IMR-90 (cell line): Measurements from ENCODE around the gene CD72. TPM values are rescaled to one million over a fixed set of nuclear protein-coding genes. Genes with fewer than 3 reads are reported as not detected.

Experiments used
- ATAC-seq: fragments of 200-7000 bp; cut with Tn5 transposase; 2 replicates; pipeline ENCODE4 v1.9.1; 2020; ENCODE audit warnings: low read depth, mild to moderate bottlenecking, moderate library complexity
- BruUV-seq: library from RNA; stranded (reverse); fragments of 400-500 nt; replicated peaks from 2 replicates; lab custom pipeline; 2021; lab: Mats Ljungman, UMichigan
- CTCF ChIA-PET: fragments of 300-600 bp; formaldehyde crosslinking; extraction: SDS; loops from one replicate; lab custom pipeline; 2021; ENCODE audit warnings: antibody characterized with exemption; lab: Yijun Ruan, JAX
- POLR2A ChIA-PET: fragments of 300-600 bp; sonication (Branson Sonifier 250); formaldehyde crosslinking; loops from one replicate; lab custom pipeline; 2022; ENCODE audit warnings: antibody characterized with exemption; ENCODE audit not compliant: unreplicated experiment; lab: Charles Lee
- DNase-seq: peaks from one replicate; pipeline ENCODE4 v3.0.0; 2013
- H2AFZ ChIP-seq: replicated peaks from 2 replicates; pipeline ENCODE3; 2013; ENCODE audit warnings: low read length, mild to moderate bottlenecking; ENCODE audit not compliant: poor library complexity
- H2AK5ac ChIP-seq: 2 replicates; pipeline ENCODE4 v1.6.1; 2013; ENCODE audit warnings: low read depth, low read length, inconsistent platforms
- H2AK9ac ChIP-seq: replicated peaks from 2 replicates; pipeline ENCODE3; 2013; ENCODE audit warnings: mild to moderate bottlenecking, low read depth, low read length, moderate library complexity; ENCODE audit not compliant: poor library complexity
- H2BK120ac ChIP-seq: 2 replicates; pipeline ENCODE4 v1.6.1; 2013; ENCODE audit warnings: low read depth, low read length, inconsistent platforms
- H2BK15ac ChIP-seq: 3 replicates; pipeline ENCODE4 v1.6.1; 2013; ENCODE audit warnings: low read depth, low read length, inconsistent platforms
- H2BK20ac ChIP-seq: 2 replicates; pipeline ENCODE4 v1.6.1; 2013; ENCODE audit warnings: low read depth, mild to moderate bottlenecking, inconsistent platforms, low read length, moderate library complexity
- H2BK5ac ChIP-seq: 2 replicates; pipeline ENCODE4 v1.6.1; 2013; ENCODE audit warnings: mild to moderate bottlenecking, low read depth, low read length, inconsistent platforms; ENCODE audit not compliant: poor library complexity, severe bottlenecking
- H3K14ac ChIP-seq: replicated peaks from 2 replicates; pipeline ENCODE4 v1.6.1; 2013; ENCODE audit warnings: low read depth, low read length, inconsistent platforms
- H3K18ac ChIP-seq: 2 replicates; pipeline ENCODE4 v1.6.1; 2013; ENCODE audit warnings: low read depth, low read length, control low read depth
- H3K23ac ChIP-seq: 2 replicates; pipeline ENCODE4 v1.6.1; 2013; ENCODE audit warnings: low read depth, low read length, inconsistent platforms
- H3K27ac ChIP-seq: 2 replicates; pipeline ENCODE4 v1.5.1; 2013; ENCODE audit warnings: mild to moderate bottlenecking, control low read depth, low read length; ENCODE audit not compliant: insufficient read depth
- H3K27me3 ChIP-seq: 2 replicates; pipeline ENCODE4 v1.6.1; 2013; ENCODE audit warnings: low read length; ENCODE audit not compliant: control insufficient read depth, insufficient read depth
- H3K36me3 ChIP-seq: 2 replicates; pipeline ENCODE4 v1.6.1; 2013; ENCODE audit warnings: low read length, mixed read lengths; ENCODE audit not compliant: control insufficient read depth, insufficient read depth
- H3K4ac ChIP-seq: 2 replicates; pipeline ENCODE4 v1.6.1; 2013; ENCODE audit warnings: low read depth, low read length, inconsistent platforms
- H3K4me1 ChIP-seq: 2 replicates; pipeline ENCODE4 v1.6.1; 2013; ENCODE audit warnings: low read length, mixed read lengths; ENCODE audit not compliant: control insufficient read depth, insufficient read depth
- H3K4me2 ChIP-seq: 2 replicates; pipeline ENCODE4 v1.6.1; 2013; ENCODE audit warnings: low read depth, mild to moderate bottlenecking, control low read depth, low read length, moderate library complexity
- H3K4me3 ChIP-seq: 2 replicates; pipeline ENCODE4 v1.5.1; 2013; ENCODE audit warnings: low read depth, mild to moderate bottlenecking, control low read depth, low read length, moderate library complexity; ENCODE audit not compliant: insufficient read depth
- H3K56ac ChIP-seq: 2 replicates; pipeline ENCODE4 v1.6.1; 2013; ENCODE audit warnings: low read length, inconsistent platforms; ENCODE audit not compliant: insufficient read depth; ENCODE audit errors: extremely low read depth
- H3K79me1 ChIP-seq, 2 experiments: 2 replicates each; pipeline ENCODE4 v1.6.1; 2013; ENCODE audit warnings: low read length in 2 of 2, inconsistent platforms in 1 of 2, low read depth in 1 of 2
- H3K9ac ChIP-seq: 2 replicates; pipeline ENCODE4 v1.6.1; 2013; ENCODE audit warnings: low read depth, low read length, control low read depth
- H3K9me1 ChIP-seq: 2 replicates; pipeline ENCODE4 v1.6.1; 2013; ENCODE audit warnings: low read length, inconsistent platforms; ENCODE audit not compliant: insufficient read depth
- H3K9me3 ChIP-seq: 2 replicates; pipeline ENCODE4 v1.6.1; 2013; ENCODE audit warnings: low read length; ENCODE audit not compliant: control insufficient read depth, insufficient read depth
- H4K20me1 ChIP-seq: 2 replicates; pipeline ENCODE4 v1.6.1; 2013; ENCODE audit warnings: low read length, inconsistent platforms; ENCODE audit not compliant: insufficient read depth
- H4K5ac ChIP-seq: 2 replicates; pipeline ENCODE4 v1.6.1; 2013; ENCODE audit warnings: mild to moderate bottlenecking, low read depth, low read length, control low read depth
- H4K8ac ChIP-seq, 2 experiments: 2 replicates each; pipeline ENCODE4 v1.6.1; 2013; ENCODE audit warnings: low read depth in 2 of 2, low read length in 2 of 2, control low read depth in 1 of 2, inconsistent platforms in 1 of 2
- H4K91ac ChIP-seq: 2 replicates; pipeline ENCODE4 v1.6.1; 2013; ENCODE audit warnings: low read depth, low read length, inconsistent platforms; ENCODE audit not compliant: insufficient read depth
- BHLHE40 ChIP-seq: fragments of 150-350 bp; IDR thresholded peaks from 2 replicates; pipeline ENCODE4 v1.6.1; 2016; ENCODE audit warnings: mild to moderate bottlenecking, low read depth, low read length
- CHD1 ChIP-seq: IDR thresholded peaks from 2 replicates; pipeline ENCODE4 v1.6.1; 2012; ENCODE audit warnings: low read depth, low read length, improper control_type of control experiment
- CTCF ChIP-seq: conservative IDR thresholded peaks from 2 replicates; pipeline ENCODE4 v1.5.1; 2012; ENCODE audit warnings: mild to moderate bottlenecking, low read depth, low read length, improper control_type of control experiment
- ELK1 ChIP-seq: fragments of 150-350 bp; IDR thresholded peaks from 2 replicates; pipeline ENCODE4 v1.6.1; 2016; ENCODE audit warnings: low read depth, mild to moderate bottlenecking, low read length, moderate library complexity, borderline replicate concordance
- FOS ChIP-seq: fragments of 150-350 bp; IDR thresholded peaks from 2 replicates; pipeline ENCODE4 v1.6.1; 2016; ENCODE audit warnings: low read depth, low read length
- MAFK ChIP-seq: IDR thresholded peaks from 2 replicates; pipeline ENCODE4 v1.6.1; 2012; ENCODE audit warnings: low read depth, low read length, improper control_type of control experiment
- MAZ ChIP-seq: IDR thresholded peaks from 2 replicates; pipeline ENCODE4 v1.6.1; 2012; ENCODE audit warnings: low read depth, mild to moderate bottlenecking, low read length, improper control_type of control experiment, moderate library complexity, borderline replicate concordance
- MXI1 ChIP-seq: IDR thresholded peaks from 2 replicates; pipeline ENCODE4 v1.6.1; 2012; ENCODE audit warnings: low read depth, mild to moderate bottlenecking, low read length, moderate library complexity, borderline replicate concordance
- NFE2L2 ChIP-seq: fragments of 150-350 bp; IDR thresholded peaks from 2 replicates; pipeline ENCODE4 v1.6.1; 2016; ENCODE audit warnings: low read depth, mild to moderate bottlenecking, low read length
- POLR2A ChIP-seq: IDR thresholded peaks from 2 replicates; pipeline ENCODE4 v1.6.1; 2012; ENCODE audit warnings: mild to moderate bottlenecking, low read depth, low read length
- RAD21 ChIP-seq: IDR thresholded peaks from 2 replicates; pipeline ENCODE4 v1.6.1; 2012; ENCODE audit warnings: low read length, improper control_type of control experiment
- RCOR1 ChIP-seq: IDR thresholded peaks from 2 replicates; pipeline ENCODE4 v1.6.1; 2012; ENCODE audit warnings: mild to moderate bottlenecking, low read length, improper control_type of control experiment; ENCODE audit not compliant: insufficient replicate concordance
- RFX5 ChIP-seq: IDR thresholded peaks from 2 replicates; pipeline ENCODE4 v1.8.0; 2012; ENCODE audit warnings: low read depth, mild to moderate bottlenecking, low read length, moderate library complexity
- SMC3 ChIP-seq: fragments of 150-350 bp; IDR thresholded peaks from 2 replicates; pipeline ENCODE4 v1.6.1; 2016; ENCODE audit warnings: low read depth, mild to moderate bottlenecking, antibody characterized with exemption, low read length, moderate library complexity
- WGBS, 2 experiments: methylation state at CpG; one replicate each; pipeline versions ENCODE4 v1.1.5 to v1.1.7; 2013; ENCODE audit warnings: missing lambda C conversion rate in 2 of 2; ENCODE audit not compliant: insufficient read length in 1 of 2; ENCODE audit errors: extremely low coverage in 2 of 2; 5-methylcytosine and 5-hydroxymethylcytosine counted together
- dilution Hi-C: fragments of 300-500 bp; cut with HindIII; formaldehyde crosslinking; loops from one replicate; pipeline ENCODE4 v1.14.3; 2018; ENCODE audit warnings: low sequenced_read_pairs; ENCODE audit not compliant: unreplicated experiment
- in situ Hi-C: fragments of 300-500 bp; cut with MboI; formaldehyde crosslinking; loops from 3 replicates; pipeline ENCODE4 v1.14.3; 2019; ENCODE audit warnings: low sequenced_read_pairs, inconsistent platforms, mixed read lengths
- intact Hi-C: fragments of 100-400 bp; cut with micrococcal nuclease; formaldehyde crosslinking; loops from 2 replicates; pipeline ENCODE4 v1.10.0; 2022
- polyA plus RNA-seq, 3 experiments: library from polyadenylated mRNA; depleted of rRNA; stranded (reverse); fragments of >200 nt; gene quantifications; 2 replicates each; pipeline ENCODE4 v1.2.3, GENCODE V29; 2012; ENCODE audit warnings: low replicate concordance in 1 of 3
- total RNA-seq: library from RNA; depleted of rRNA; stranded (reverse); fragments of >200 nt; gene quantifications from 2 replicates; pipeline ENCODE4 v1.2.3, GENCODE V29; 2012

Gene CD72
- total and polyA plus RNA-seq, 2 of the 4 experiments (the other 2 are of a cell fraction): 0.36 to 0.58 TPM

- peak; percentile 49 for TF ChIP-seq SMC3
- no peak for TF ChIP-seq FOS
- TF ChIP-seq MXI1: peak; percentile 35; the same call in 1 of the 2 replicates
These were observed 28.5 kb upstream of the CD72 start (continued) for GRCh38 chr9:35646533-35647265.

- H3K36me3 ChIP-seq: no peaks in the 10 kb centered on the region
- H3K27ac ChIP-seq: peak overlapping the region; percentile 61
- no peak for DNase-seq
- WGBS, 2 experiments: 0% methylated on average over 1 of the region's 11 CpGs; no CpG with 5 or more reads in 1 of the 2 experiments
- intact Hi-C loops: no loop called here
- ChIA-PET POLR2A (interaction anchor here (0.5 kb wide), 1 partner anchor 77 kb away, joined by 6 read pairs; no protein-coding TSS in a partner anchor), CTCF (interaction anchor here (0.7 to 2.6 kb wide), 4 partner anchors 12 to 34 kb away, joined by 3 to 19 read pairs (median 8); partner anchors contain the start of genes CCDC107 and RMRP)
- H2BK5ac ChIP-seq: peak overlapping the region; percentile 61
- peak overlapping the region; percentile 43 for H3K18ac ChIP-seq
- no peaks in the 10 kb centered on the region for H3K27me3 ChIP-seq
- TSS peak; percentile 62 for BruUV-seq
- H4K20me1 ChIP-seq: no peaks in the 10 kb centered on the region
- H3K9me3 ChIP-seq: no peaks in the 10 kb centered on the region
- H3K56ac ChIP-seq: no peak overlapping the region
- peak overlapping the region; percentile 82 for H3K4me2 ChIP-seq
- no peak; the same call in 1 of the 2 replicates for ATAC-seq
- dilution Hi-C loops: no loop called here
- peak overlapping the region; percentile 73 for H3K9ac ChIP-seq
- H3K4me1 ChIP-seq: peaks cover 8% of the 10 kb centered on the region
- H2BK120ac ChIP-seq: no peak overlapping the region; the same call in 1 of the 2 replicates
- in situ Hi-C loops: no loop called here
- H3K14ac ChIP-seq: peak overlapping the region; percentile 96
- peak overlapping the region; percentile 81 for H4K91ac ChIP-seq
- H2BK15ac ChIP-seq: 0 out of 3 replicates have a peak overlapping the region, but pooled peaks have one; percentile 37
- H3K4me3 ChIP-seq: peak overlapping the region; percentile 54
- no peak overlapping the region for H2AK5ac ChIP-seq
- peak overlapping the region; percentile 88 to 97 for H4K8ac ChIP-seq
- H2AK9ac ChIP-seq: peak overlapping the region; percentile 87
- peak overlapping the region; percentile 91 for H3K23ac ChIP-seq
- H2BK20ac ChIP-seq: no peak overlapping the region
- no peaks in the 10 kb centered on the region for H3K9me1 ChIP-seq
- peak overlapping the region; percentile 71 for H4K5ac ChIP-seq
- H3K4ac ChIP-seq: peak overlapping the region; percentile 87
- H2AFZ ChIP-seq: peak overlapping the region; percentile 97
- H3K79me1 ChIP-seq: 0 out of 4 replicates have a peak, but pooled peaks cover 0 to 4% of the 10 kb centered on the region in 2 experiments
- no peak for TF ChIP-seq CHD1
- TF ChIP-seq ELK1: no peak
- TF ChIP-seq SMC3: no peak
- no peak for TF ChIP-seq CTCF
- TF ChIP-seq RCOR1: no peak
- no peak for TF ChIP-seq POLR2A
- TF ChIP-seq MAFK: no peak
- TF ChIP-seq MAZ: no peak
- TF ChIP-seq RAD21: no peak
- no peak for TF ChIP-seq NFE2L2
- TF ChIP-seq RFX5: no peak
- TF ChIP-seq BHLHE40: no peak
These were observed 27.9 kb upstream of the CD72 start for GRCh38 chr9:35646153-35646532.
